Suppressor macrophage treated with lipopolysaccharide for 1 hour (primary cell): ENCODE data around the gene DGCR6L.
"Not testable (repeated sequence)": the region's sequence is repeated elsewhere in the genome, so short reads cannot be mapped to it uniquely, and the experiment has no call there.

Experiments
- DNase-seq, 3 donors: peaks; one replicate each; pipeline ENCODE4 v3.0.0-alpha.2; 2020 to 2022

DGCR6L gene

GRCh38 chr22:20291249-20291586 lies 28.6 kb downstream of the DGCR6L start:
- DNase-seq = no peak

- no peak for DNase-seq
These were observed 29.1 kb downstream of the DGCR6L start for GRCh38 chr22:20290578-20291248.

GRCh38 chr22:20290045-20290392 lies 29.8 kb downstream of the DGCR6L start:
- DNase-seq = no peak

GRCh38 chr22:20289182-20290044 lies 30.4 kb downstream of the DGCR6L start:
- DNase-seq = not testable (repeated sequence)

GRCh38 chr22:20286784-20287423 lies 33.0 kb downstream of the DGCR6L start:
- DNase-seq = not testable (repeated sequence)

GRCh38 chr22:20286312-20286660 lies 33.6 kb downstream of the DGCR6L start:
- not testable (repeated sequence) for DNase-seq

- peak; percentile 66 to 79 (median 74) for DNase-seq
These were observed 34.2 kb downstream of the DGCR6L start for GRCh38 chr22:20285473-20286311.

- no peak for DNase-seq
These were observed 35.3 kb downstream of the DGCR6L start for GRCh38 chr22:20284471-20285086.

GRCh38 chr22:20283674-20284066 lies 36.2 kb downstream of the DGCR6L start:
- DNase-seq = no peak

- DNase-seq = no peak
These were observed 36.8 kb downstream of the DGCR6L start for GRCh38 chr22:20282901-20283673.

- DNase-seq = no peak
These were observed 38.0 kb downstream of the DGCR6L start for GRCh38 chr22:20281891-20282290.

GRCh38 chr22:20281473-20281872 lies 38.4 kb downstream of the DGCR6L start:
- not testable (repeated sequence) for DNase-seq

GRCh38 chr22:20280866-20281265 lies 39.0 kb downstream of the DGCR6L start:
- DNase-seq = no peak

GRCh38 chr22:20280163-20280562 lies 39.7 kb downstream of the DGCR6L start:
- not testable (repeated sequence) for DNase-seq

GRCh38 chr22:20279662-20280134 lies 40.2 kb downstream of the DGCR6L start:
- no peak for DNase-seq

GRCh38 chr22:20278726-20279490 lies 41.0 kb downstream of the DGCR6L start:
- DNase-seq = not testable (repeated sequence)

- not testable (repeated sequence) for DNase-seq
These were observed 41.8 kb downstream of the DGCR6L start for GRCh38 chr22:20277936-20278635.

GRCh38 chr22:20276468-20276867 lies 43.4 kb downstream of the DGCR6L start:
- DNase-seq = no peak

- DNase-seq = no peak
These were observed 44.0 kb downstream of the DGCR6L start for GRCh38 chr22:20275836-20276235.

GRCh38 chr22:20275325-20275724 lies 44.5 kb downstream of the DGCR6L start:
- not testable (repeated sequence) for DNase-seq
